Middle frontal gyrus (tissue), 1 donor: ENCODE data around the gene ITGAL.
"Not testable (repeated sequence)": the region's sequence is repeated elsewhere in the genome, so short reads cannot be mapped to it uniquely, and the experiment has no call there.

ENCODE experiments used
- DNase-seq: peaks from one replicate; pipeline ENCODE4 v3.0.0-alpha.2; 2015; ENCODE audit warnings: low spot score; ENCODE audit errors: extremely low spot score

The ITGAL gene

GRCh38 chr16:30457743-30458560, 14.6 kb upstream of the ITGAL start:
- DNase-seq: no peak

- no peak for DNase-seq
Observed at GRCh38 chr16:30458561-30459394, 13.8 kb upstream of the ITGAL start.

- DNase-seq: no peak
Observed at GRCh38 chr16:30459456-30459855, 13.1 kb upstream of the ITGAL start.

GRCh38 chr16:30461426-30461825, 11.1 kb upstream of the ITGAL start:
- not testable (repeated sequence) for DNase-seq

GRCh38 chr16:30464078-30464477, 8.5 kb upstream of the ITGAL start:
- no peak for DNase-seq

GRCh38 chr16:30470170-30470512, 2.4 kb upstream of the ITGAL start:
- no peak for DNase-seq

- DNase-seq: no peak
Observed at GRCh38 chr16:30470632-30470995, 1.9 kb upstream of the ITGAL start.

GRCh38 chr16:30473231-30474073, 910 bp downstream of the ITGAL start:
- DNase-seq: no peak

- DNase-seq: no peak
Observed at GRCh38 chr16:30474074-30474452, 1.5 kb downstream of the ITGAL start.

GRCh38 chr16:30474684-30475083, 2.1 kb downstream of the ITGAL start:
- DNase-seq: no peak

GRCh38 chr16:30476991-30477390, 4.4 kb downstream of the ITGAL start:
- DNase-seq: no peak

- not testable (repeated sequence) for DNase-seq
Observed at GRCh38 chr16:30477773-30478172, 5.2 kb downstream of the ITGAL start.

GRCh38 chr16:30478766-30479478, 6.4 kb downstream of the ITGAL start:
- DNase-seq: no peak

GRCh38 chr16:30481381-30481780, 8.8 kb downstream of the ITGAL start:
- DNase-seq: no peak

GRCh38 chr16:30482366-30482765, 9.8 kb downstream of the ITGAL start:
- no peak for DNase-seq

- DNase-seq: no peak
Observed at GRCh38 chr16:30484887-30485286, 12.3 kb downstream of the ITGAL start.

GRCh38 chr16:30485818-30486436, 13.4 kb downstream of the ITGAL start:
- no peak for DNase-seq

GRCh38 chr16:30488764-30489605, 16.4 kb downstream of the ITGAL start:
- DNase-seq: no peak

GRCh38 chr16:30490210-30490609, 17.7 kb downstream of the ITGAL start:
- no peak for DNase-seq

GRCh38 chr16:30491229-30491628, 18.7 kb downstream of the ITGAL start:
- DNase-seq: no peak
